GM21529 (cell line): ENCODE results near the gene FOXO6.

Experiments used
- ATAC-seq: cut with Tn5 transposase; IDR thresholded peaks from one replicate; pipeline ENCODE4 v1.9.1; 2021; ENCODE audit not compliant: unreplicated experiment

FOXO6 gene

DNA sequence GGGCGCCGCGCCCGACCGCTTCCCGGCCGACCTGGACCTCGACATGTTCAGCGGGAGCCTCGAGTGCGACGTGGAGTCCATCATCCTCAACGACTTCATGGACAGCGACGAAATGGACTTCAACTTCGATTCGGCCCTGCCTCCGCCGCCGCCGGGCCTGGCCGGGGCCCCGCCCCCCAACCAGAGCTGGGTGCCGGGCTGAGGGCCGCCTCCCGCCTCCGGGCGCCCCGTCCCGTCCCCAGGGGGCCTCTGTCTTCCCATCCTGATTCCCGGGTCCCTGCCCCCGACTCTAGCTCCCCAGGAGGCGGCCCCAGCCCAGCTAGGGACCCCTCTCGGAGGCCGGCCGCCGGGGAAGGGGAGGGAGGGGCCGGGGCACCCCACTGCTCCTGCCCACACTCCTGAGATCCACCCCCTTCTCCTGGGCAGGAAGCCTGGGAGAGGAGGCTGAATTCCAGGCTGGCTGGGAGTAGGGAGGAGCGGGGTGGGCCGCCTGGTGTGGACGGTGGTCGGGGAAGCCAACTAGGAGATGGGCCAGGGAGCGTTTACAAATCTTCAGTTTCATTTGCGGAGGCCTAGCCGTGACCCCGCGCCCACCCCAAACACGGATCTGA is 21.4 kb downstream of the FOXO6 start:
- ATAC-seq: no peak

DNA sequence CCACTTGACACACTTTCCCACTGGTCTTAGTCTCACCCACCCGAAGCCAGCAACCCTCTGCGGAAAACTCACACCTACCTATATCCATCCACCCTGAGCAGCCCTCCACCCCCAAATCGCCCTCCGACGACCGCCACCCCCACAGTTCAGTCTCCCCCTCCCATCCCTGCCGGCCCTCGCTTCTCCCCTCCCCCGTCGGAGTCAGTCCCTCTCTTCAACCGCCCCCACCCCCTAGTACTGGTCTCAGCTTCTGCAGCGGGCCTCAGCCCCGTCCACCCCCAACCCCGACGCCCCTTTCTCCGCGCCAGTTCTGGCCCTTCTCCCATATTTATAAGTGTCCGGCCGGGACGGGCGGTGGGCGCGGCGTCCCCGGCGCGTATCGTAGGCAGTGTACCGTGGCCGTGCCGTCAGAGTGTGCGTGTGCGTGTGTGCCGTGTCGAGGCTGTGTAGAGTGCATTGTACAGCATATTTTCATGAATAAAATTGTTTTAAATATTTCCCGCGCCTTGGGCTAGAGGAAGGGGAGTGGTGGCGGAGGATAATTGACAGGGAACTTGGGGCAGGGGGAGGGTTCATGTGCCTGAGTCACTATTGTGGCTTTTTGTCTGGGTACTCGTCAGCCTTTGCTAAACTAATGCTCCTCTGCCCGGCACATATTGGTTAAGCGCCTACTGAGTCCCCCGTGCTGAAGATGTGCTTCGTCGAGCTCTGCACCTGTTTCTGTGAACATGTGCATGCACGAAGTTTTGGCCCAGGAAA is 22.0 kb downstream of the FOXO6 start:
- no peak for ATAC-seq

DNA sequence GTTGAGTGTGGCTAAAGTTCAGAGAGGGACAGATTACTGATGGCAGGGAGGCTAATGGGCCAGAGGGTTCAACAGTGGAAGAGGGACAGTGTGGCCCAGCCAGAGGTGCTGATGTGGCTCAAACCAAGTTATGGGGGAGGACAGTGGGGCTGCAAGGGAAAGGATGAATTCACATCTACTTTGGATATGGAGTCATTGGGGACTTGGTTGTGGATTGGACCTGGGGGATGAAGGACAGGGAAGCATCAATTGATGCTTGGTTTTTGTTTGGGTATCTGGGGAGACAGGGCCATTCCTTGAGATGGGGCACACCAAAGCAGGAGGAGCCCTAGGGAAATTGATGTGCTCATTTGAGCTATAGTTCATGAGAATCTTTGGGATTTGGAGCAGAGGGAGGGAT is 23.3 kb downstream of the FOXO6 start:
- ATAC-seq: no peak

DNA sequence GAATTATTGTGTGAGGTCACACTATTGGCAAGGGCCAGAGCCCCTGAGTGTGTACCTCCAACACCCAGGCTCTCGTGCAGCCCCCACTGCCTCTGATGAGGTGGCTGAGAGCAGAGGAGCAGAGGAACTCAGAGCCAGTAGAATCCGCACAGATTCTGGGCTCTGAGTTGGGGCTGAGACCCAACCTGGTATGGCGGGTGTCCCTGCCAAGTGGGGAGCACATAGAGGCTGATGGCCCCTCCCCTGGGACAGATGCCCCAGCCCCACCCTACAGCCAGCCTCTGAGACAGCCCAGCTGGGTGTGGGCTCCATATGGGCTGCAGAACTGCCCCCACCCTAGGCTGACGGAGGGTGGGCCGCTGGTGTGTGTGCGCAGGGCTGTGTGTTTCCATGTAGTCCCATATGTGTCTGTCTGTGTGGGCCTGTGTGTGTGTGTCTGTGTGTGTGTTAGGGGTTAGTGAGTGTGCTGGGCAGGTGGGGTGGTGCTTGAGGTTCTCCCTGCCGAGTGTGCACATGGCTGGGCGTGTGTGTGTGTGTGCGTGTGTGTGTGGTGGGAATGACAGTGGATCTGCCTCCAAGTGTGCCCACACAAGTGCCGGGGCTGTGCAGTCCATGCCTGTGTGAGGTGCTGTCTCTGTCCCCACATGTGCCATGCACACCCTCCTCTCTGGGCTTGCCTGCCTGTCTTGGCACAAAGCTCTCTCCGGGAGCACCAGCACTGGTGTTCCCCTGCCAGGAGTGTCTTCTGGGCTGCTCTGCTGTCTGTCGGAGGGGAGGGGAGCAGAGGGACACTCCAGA is 24.4 kb downstream of the FOXO6 start:
- ATAC-seq: no peak

DNA sequence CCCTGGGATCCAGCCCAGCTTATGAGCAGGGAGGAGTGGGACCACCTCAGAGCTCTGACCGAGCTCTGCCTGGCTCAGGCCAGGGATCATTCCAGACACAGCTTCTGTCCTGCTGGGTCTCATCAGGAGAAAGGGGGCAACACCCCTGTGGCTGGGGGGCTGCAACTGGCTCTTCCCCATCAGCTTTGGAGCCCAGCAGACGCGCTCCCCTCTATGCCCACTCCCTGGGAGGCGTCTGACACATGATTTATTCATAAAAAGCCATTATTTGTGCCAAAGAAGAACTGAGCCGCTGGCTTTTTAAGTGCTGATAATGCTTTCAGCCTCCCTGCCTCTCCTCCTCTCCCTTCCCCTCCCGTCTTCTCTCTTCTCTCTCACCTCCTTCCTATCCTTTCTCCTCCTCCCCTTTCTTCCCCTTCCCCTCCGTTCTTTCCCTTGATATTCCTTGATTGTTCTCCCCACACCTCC is 25.0 kb downstream of the FOXO6 start:
- no peak for ATAC-seq

DNA sequence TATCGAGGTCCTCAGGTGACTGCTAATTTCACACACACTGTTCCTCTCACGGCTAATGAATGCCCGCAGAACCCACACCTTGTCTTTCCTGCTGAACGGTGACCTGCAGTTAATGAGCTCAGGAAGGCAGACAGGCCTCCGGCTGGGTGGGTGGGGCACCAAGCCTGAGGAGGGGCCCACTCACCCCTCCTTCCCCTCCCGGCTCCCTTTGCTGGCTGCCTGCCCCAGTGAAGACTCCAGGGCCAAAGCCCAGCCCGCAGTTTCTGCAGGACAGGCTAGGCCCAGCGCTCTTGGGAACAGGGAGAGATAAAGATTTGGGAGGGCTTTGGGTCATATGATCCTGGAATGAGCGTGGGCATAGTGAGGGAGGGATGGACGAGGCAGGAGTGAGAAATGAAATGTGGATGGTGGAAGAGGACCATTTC is 26.4 kb downstream of the FOXO6 start:
- no peak for ATAC-seq

DNA sequence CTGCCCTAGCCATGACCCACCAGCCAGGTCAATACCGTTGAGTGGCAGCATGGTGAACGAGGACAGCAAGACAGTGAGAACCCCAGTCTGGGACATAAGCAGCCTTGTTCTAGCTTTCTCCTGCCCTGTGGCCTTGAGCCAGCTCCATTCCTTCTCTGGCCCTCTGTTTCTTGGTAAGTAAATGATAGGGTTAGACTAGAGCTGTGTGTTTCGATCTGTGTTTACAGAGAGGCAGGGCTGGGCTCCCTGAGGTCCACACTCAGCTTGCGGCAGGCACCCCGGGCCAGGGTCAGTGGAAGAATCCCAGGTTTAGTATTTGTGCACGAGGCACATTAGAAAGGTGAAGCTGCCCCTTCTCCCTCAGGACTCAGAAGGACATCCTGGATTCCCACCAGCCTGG is 27.3 kb downstream of the FOXO6 start:
- ATAC-seq: no peak

DNA sequence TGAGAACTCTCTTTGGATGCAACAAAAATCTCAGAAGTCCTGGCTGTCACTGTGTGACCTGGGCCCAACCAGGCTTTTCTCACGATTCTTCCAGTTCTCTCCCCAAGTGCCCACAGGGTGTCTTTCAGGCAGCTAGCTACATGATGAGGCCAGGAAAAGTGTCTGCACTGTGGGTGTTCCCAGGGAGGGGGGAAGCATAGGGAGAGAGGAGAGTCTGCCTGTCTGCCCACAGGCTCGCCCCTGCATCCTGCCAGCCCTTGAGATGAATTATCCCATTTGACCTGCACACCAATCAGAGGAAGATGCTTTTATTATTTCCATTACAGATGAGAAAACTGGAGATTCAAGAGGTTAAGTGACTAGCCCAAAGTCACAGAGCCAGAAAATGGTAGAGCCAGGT is 27.8 kb downstream of the FOXO6 start:
- no peak for ATAC-seq

DNA sequence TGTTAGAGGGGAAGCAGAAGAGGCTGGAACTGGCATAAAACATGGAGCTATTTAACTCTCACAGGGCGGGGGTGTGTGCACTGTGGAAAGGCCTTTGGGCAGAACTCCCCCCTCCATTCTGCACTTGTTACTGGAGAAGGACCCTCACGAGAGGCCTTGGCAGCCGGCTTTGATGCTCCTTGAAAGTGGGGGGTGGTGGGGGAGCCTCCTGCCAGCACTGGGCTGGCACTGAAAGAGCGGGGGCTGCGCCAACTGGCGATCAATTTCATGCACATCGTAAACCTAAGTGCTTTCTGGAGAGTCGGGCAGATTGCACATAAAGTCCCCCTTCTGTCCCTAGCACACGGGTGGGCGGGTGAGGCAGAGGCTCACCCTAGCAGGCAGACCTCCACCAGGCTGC is 28.9 kb downstream of the FOXO6 start:
- ATAC-seq: no peak

DNA sequence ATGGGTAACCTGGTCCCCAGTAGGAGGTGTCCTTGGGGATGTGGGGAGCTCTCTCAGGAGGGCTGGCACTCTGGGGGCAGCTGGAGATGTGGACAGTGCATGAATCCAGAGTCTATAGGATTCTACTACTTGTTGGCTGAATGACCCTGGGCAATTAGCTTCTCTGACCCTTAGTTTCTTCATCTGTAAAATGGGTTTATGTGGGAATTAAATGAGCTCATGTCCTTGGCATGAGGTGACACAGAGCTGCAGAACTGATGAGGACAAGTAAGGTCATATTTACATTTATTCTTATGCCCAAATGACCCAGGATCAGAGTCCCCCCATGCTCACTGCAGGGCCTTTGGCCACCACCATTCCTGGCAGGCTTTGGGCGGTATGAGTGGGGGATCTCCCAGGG is 29.3 kb downstream of the FOXO6 start:
- ATAC-seq: no peak

DNA sequence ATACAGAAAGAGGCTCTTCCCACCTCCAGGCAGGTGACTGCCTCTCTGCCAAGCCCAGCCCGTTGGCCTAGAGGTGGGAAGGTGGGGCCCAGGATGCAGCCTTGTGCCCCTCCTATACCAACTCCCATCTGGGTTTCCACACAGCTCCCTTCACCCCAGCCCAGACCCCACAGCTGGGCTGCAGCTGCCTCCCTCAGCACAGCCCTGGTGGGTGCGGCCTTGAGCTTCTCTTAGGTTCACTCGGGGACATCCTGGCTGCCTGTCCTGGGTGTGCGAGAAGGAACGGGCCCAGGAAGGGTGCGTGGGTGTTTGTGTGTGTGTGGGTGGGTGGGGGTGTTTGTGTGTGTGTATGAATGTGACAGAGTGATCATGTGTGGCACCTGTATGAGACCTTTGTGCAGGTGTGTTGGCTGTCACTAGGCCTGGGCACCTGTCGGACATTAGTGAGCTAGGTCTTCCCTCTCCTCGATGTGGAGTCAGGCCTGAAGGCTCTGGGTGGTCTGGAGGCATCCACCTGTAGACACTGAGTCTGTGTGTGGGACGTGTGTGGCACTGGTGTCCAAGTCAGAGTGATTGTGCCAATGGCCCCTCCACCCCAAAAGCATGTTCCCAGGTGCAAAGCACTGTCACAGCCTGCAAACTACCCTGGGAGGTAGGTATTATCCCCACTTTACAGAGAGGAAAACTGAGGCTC is 30.7 kb downstream of the FOXO6 start:
- ATAC-seq: no peak

DNA sequence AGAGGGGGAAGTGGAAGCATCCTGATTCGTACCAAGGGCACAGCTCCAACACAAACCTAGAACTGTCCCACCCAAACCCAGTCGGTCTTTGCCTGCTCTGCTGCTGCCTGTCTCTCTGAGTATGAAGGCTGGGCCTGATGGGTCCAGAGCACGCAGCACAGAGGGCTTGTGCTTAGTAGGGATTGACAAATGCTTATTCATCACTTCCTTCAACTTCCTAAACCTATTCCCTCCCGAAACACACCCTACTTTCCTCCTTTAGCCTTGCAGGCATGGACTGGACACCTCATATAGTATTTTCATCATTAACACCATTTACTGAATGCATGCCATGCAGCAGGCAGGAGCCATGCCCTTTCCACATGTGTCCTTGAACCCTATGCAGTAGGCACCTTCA is 31.3 kb downstream of the FOXO6 start:
- ATAC-seq: no peak

DNA sequence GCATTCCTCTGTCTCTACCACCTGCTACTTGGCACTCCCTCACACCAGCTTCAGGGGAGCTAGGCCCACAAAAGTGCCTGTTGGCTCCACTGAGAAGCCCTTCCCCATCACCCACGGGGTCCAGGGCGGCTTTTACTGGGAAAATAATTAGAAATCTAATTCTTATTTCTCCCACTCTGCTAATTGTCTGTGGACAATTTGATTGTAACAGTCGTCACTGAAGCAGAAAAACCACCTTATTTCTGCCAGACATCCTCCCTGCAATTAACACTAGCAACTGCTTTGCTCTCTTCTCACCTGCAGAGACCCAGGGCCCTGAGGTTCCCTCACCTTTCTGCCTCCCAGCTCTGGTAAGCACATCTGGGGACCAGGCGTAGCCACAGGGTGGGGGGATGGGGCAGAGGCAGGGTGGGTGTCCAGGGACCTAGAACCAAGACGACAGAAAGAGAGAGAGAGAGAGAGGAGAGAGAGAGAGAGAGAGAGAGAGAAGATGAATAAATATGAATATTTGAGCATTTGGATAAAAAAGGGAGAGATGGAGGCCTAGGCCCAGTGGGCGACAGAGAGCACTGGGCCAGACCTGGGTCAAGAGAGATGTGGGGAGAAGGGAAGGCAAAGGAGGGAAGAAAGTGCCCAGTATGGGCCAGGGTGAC is 32.6 kb downstream of the FOXO6 start:
- no peak for ATAC-seq

DNA sequence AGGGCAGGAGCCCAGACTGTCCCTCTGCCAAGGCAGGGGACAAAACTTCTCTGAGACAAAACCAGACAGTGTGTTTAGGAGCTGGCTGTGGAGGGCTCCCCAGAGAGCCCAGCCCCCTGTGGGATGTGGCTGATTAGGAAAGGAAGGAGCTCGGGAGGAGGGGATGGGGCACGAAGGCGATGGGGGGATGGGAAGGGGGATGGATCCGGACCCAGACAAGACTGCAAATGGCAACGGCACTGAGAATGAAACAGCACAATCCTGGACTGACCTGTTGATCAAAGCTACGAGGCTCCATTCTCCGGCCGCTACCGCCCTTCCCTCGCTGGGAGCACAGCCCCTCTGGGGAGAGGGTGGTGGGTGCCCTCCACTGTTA is 33.1 kb downstream of the FOXO6 start:
- no peak for ATAC-seq

DNA sequence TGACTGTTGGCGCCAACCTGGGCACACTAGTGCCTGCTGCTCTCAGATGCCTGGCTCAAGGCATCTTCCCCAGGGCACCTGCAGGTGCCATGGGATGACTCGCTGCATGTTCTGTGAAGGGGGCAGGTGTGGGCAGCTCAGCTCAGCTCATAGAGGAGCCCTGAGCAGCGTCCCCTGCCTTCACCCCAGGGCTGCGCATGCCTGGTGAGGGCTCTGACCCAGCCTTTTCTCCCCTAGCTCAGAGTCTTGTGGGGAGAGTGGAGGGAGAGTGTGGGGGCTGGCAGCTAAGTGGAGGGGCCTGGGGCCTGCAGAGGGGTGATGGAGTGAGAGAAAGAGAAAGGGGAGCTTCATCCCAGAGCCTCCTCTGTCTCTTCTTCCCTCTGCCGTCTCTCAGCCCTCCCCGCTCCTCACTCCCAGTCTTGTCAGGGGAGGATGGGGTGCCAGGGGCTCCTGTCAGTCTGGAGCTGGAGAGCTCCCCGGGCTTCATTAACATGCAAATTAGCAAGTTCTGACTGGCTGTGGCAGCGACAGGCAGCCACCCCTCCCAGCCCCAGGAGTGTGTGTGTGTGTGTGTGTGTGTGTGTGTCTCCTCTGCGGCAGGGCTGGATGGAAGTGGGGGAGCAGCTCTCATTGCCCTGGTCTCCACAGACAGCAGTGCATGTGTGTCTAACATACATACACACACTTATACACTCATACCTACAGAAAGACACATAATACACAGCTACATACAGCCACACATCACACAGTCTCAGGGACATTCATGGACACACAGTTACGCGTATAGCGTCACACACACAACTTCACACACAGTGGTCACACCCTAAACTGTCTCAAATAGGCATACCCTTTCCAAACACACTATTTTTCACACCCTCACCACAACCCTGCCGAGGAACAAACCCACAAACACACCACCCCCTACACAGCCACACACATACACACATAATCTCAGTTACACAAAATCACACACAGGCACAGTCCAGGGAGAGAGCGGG is 34.0 kb downstream of the FOXO6 start:
- no peak for ATAC-seq

DNA sequence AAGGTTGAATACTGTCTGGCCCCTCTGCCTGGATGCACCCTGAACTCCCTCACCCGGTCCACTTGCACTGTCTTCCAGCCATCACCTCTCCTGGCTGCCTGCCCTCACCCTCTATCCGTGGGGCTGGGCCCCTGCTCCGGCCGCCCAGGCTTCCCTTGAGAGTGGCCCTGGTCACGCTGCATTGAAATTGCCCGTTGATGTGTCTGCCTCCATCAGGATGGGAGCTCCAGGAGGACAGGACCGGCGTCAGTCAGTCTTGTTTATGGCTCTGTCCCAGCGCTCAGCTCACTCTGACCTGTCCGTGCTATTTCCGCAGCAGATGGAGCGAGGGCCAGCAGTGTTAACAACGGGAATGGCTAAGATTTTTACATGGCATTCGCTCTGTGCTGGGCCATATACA is 34.9 kb downstream of the FOXO6 start:
- ATAC-seq: no peak

DNA sequence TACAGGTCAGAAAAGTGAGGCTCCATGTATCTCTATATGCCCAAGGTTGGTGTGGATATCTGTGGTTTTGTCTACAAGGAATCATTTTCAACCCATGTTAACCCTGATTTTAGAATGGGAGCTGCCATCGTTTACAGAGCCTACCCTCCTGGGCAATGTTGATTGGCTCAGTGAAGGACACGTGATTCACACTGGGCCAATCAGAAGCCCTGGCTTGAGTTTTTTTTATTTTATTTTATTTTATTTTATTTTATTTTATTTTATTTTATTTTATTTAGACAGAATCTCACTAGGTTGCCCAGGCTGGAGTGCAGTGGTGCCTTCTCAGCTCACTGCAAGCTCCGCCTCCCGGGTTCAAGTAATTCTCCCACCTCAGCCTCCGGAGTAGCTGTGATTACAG is 35.8 kb downstream of the FOXO6 start:
- no peak for ATAC-seq

DNA sequence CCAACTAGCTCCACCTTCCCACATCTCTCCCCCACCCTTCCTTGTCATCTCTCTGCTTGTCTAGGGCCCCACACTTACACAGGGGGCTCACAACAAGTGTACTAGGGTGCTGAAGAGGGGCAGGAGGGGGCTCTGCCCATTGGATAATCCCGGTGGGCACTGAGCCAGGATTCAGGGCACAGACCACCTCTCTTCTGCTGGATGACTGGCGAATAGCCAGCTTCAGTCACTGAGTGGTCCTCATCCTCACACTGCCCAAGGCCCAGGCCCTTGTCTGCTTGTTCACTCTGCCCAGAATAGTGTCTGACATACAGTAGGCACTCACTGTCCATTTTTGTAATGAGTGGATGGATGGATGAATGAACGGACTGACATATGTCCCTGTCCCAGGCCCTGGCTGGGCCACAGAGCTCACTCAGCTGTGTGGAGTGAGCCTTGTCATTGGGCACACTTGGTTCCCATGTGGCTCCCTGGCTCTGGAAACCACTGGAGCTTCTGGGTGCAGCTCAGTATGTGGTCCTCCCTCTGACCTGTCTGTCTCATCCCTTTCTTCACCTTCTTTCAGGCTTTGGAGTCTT is 36.6 kb downstream of the FOXO6 start:
- ATAC-seq: no peak

DNA sequence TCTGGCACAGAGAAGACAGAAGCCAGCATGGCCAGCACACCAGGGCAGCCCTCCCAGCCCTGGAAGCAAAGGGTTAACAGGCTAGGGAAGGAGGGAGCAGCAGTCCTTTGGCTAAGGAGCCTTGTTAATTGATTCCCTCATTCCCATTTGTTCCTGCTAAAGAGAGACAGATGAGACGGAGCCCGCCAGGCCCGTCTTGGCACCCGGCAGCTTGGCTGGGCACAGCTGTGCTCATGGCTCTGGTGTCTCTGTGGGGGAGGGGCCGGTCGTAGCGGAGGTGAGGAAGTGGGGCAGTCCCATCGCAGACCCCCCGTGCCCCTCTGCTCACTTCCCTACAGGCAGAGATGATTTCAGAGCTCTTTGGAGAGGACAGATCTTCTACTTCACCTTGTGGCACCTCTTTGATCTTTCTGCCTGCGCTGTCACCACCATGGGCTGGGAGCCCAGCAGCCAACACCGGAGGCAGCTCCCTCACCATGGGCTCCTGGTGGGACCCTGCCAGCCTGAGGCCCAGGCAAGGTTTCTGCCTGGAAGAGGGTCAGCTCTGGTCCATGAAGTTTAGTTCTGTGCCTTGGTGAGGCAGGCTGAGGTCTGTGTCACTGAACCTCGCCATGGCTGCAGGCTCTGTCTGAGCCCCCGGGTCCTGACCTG is 38.0 kb downstream of the FOXO6 start:
- no peak for ATAC-seq
